ENCODE data around the gene HOXB3. TPM values are rescaled to one million over a fixed set of nuclear protein-coding genes. Genes with fewer than 3 reads are reported as not detected.
"Not testable (repeated sequence)": the region's sequence is repeated elsewhere in the genome, so short reads cannot be mapped to it uniquely, and the experiment has no call there.

Gene HOXB3
- polyA plus RNA-seq, 1 donor from 2014 or later = not detected

DNA sequence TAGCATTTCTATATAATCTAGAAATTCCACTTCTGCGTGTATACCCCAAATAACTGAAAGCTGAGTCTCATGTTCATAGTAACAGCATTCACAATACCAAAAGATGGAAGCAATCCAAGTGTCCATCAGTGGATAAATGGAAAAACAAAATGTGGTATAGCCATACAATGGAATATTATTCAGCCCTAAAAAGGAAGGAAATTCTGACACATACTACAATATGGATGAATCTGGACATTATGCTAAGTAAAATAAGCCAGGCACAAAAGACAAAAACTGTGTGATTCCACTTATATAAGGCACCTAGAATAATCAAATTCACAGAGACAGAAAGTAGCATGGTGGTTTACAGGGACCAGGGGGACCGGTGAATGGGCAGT lies 79.7 kb downstream of the HOXB3 start:
- no peaks in the 10 kb centered on the region for H3K9me3 ChIP-seq (ENCODE audit: low read length)
- H2AFZ ChIP-seq (ENCODE audit: low read depth, low read length) = no peak overlapping the region
- no peaks in the 10 kb centered on the region for H3K36me3 ChIP-seq (ENCODE audit: insufficient read depth, low read length)
- H3K4me2 ChIP-seq (ENCODE audit: low read length) = no peak overlapping the region
- H3K27me3 ChIP-seq (ENCODE audit: insufficient read depth, low read depth, low read length) = peaks cover 44% of the 10 kb centered on the region
- H4K20me1 ChIP-seq (ENCODE audit: insufficient read depth) = no peaks in the 10 kb centered on the region
- H3K9me2 ChIP-seq (ENCODE audit: insufficient read depth, low read length) = no peaks in the 10 kb centered on the region
- H3K4me3 ChIP-seq (ENCODE audit: low read length) = no peak overlapping the region
- H3K27ac ChIP-seq (ENCODE audit: low read length) = no peak overlapping the region
- no peaks in the 10 kb centered on the region for H3F3A ChIP-seq (ENCODE audit: insufficient read depth, low read length, poor library complexity, severe bottlenecking)
- no peak overlapping the region for H3K9ac ChIP-seq (ENCODE audit: low read length)
- H3K79me2 ChIP-seq (replicated peaks; ENCODE audit: insufficient read depth, low read length) = no peaks in the 10 kb centered on the region
- no peak for TF ChIP-seq POLR2AphosphoS5 (IDR thresholded peaks at IDR 0.05)
- no peak for TF ChIP-seq MXI1 (conservative IDR thresholded peaks at IDR 0.05; ENCODE audit: poor library complexity, severe bottlenecking)
- no peak for TF ChIP-seq EP300 (conservative IDR thresholded peaks at IDR 0.05; ENCODE audit: poor library complexity, severe bottlenecking)
- TF ChIP-seq SMC3 (conservative IDR thresholded peaks at IDR 0.05; ENCODE audit: poor library complexity) = no peak
- TF ChIP-seq, protein P1, sequence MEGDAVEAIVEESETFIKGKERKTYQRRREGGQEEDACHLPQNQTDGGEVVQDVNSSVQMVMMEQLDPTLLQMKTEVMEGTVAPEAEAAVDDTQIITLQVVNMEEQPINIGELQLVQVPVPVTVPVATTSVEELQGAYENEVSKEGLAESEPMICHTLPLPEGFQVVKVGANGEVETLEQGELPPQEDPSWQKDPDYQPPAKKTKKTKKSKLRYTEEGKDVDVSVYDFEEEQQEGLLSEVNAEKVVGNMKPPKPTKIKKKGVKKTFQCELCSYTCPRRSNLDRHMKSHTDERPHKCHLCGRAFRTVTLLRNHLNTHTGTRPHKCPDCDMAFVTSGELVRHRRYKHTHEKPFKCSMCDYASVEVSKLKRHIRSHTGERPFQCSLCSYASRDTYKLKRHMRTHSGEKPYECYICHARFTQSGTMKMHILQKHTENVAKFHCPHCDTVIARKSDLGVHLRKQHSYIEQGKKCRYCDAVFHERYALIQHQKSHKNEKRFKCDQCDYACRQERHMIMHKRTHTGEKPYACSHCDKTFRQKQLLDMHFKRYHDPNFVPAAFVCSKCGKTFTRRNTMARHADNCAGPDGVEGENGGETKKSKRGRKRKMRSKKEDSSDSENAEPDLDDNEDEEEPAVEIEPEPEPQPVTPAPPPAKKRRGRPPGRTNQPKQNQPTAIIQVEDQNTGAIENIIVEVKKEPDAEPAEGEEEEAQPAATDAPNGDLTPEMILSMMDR (IDR thresholded peaks at IDR 0.05; ENCODE audit: poor library complexity, severe bottlenecking) = no peak
- TF ChIP-seq REST (IDR thresholded peaks at IDR 0.05; ENCODE audit: borderline replicate concordance) = no peak

GRCh38 chr17:48509708-48510107 lies 80.3 kb downstream of the HOXB3 start:
- not testable (repeated sequence) for H3K4me3 ChIP-seq (ENCODE audit: low read length); H3K4me2 ChIP-seq (ENCODE audit: low read length); H3K27ac ChIP-seq (ENCODE audit: low read length); H3K9me2 ChIP-seq (ENCODE audit: insufficient read depth, low read length); H2AFZ ChIP-seq (ENCODE audit: low read depth, low read length); H3K79me2 ChIP-seq (replicated peaks; ENCODE audit: insufficient read depth, low read length); H3F3A ChIP-seq (ENCODE audit: insufficient read depth, low read length, poor library complexity, severe bottlenecking); H4K20me1 ChIP-seq (ENCODE audit: insufficient read depth); H3K9me3 ChIP-seq (ENCODE audit: low read length); H3K9ac ChIP-seq (ENCODE audit: low read length); H3K36me3 ChIP-seq (ENCODE audit: insufficient read depth, low read length)
- H3K27me3 ChIP-seq (ENCODE audit: insufficient read depth, low read depth, low read length) = peaks cover 42% of the 10 kb centered on the region

- Histone ChIP-seq H3F3A (ENCODE audit: insufficient read depth, low read length, poor library complexity, severe bottlenecking) (no peaks in the 10 kb centered on the region), H3K79me2 (replicated peaks; ENCODE audit: insufficient read depth, low read length) (no peaks in the 10 kb centered on the region), H3K27ac (ENCODE audit: low read length) (no peak overlapping the region), H3K4me2 (ENCODE audit: low read length) (no peak overlapping the region), H3K9me2 (ENCODE audit: insufficient read depth, low read length) (no peaks in the 10 kb centered on the region), H3K4me3 (ENCODE audit: low read length) (no peak overlapping the region), H2AFZ (ENCODE audit: low read depth, low read length) (no peak overlapping the region), H3K27me3 (ENCODE audit: insufficient read depth, low read depth, low read length) (peaks cover 41% of the 10 kb centered on the region), H3K36me3 (ENCODE audit: insufficient read depth, low read length) (no peaks in the 10 kb centered on the region), H3K9me3 (ENCODE audit: low read length) (no peaks in the 10 kb centered on the region), H3K9ac (ENCODE audit: low read length) (no peak overlapping the region), H4K20me1 (ENCODE audit: insufficient read depth) (no peaks in the 10 kb centered on the region)
- TF ChIP-seq, protein P1 (IDR thresholded peaks at IDR 0.05; ENCODE audit: poor library complexity, severe bottlenecking) = no peak
- no peak for TF ChIP-seq REST (IDR thresholded peaks at IDR 0.05; ENCODE audit: borderline replicate concordance)
- no peak for TF ChIP-seq MXI1 (conservative IDR thresholded peaks at IDR 0.05; ENCODE audit: poor library complexity, severe bottlenecking)
- no peak for TF ChIP-seq TAF1 (IDR thresholded peaks at IDR 0.05; ENCODE audit: low read depth)
- TF ChIP-seq EZH2 (IDR thresholded peaks at IDR 0.05; ENCODE audit: borderline replicate concordance, insufficient read depth, low read length, poor library complexity, severe bottlenecking) = no peak
- TF ChIP-seq EP300 (conservative IDR thresholded peaks at IDR 0.05; ENCODE audit: poor library complexity, severe bottlenecking) = no peak
- no peak for TF ChIP-seq SMC3 (conservative IDR thresholded peaks at IDR 0.05; ENCODE audit: poor library complexity)
- no peak for TF ChIP-seq POLR2AphosphoS5 (IDR thresholded peaks at IDR 0.05)
- no peak for TF ChIP-seq RAD21 (conservative IDR thresholded peaks at IDR 0.05)
Observed at GRCh38 chr17:48506246-48506645, 83.8 kb downstream of the HOXB3 start.

All from neural cell (in vitro differentiated cells).